ENCODE results near the gene DDB1.

The DDB1 gene

GRCh38 chr11:61364012-61364675 lies 31.2 kb upstream of the DDB1 start:
- DNase-seq (ENCODE audit: insufficient read length), result no peak
- no peak for FAIRE-seq
- TF ChIP-seq TAF1 (IDR thresholded peaks at IDR 0.05; ENCODE audit: borderline replicate concordance, low read depth, low read length), result no peak
- TF ChIP-seq POLR2A (IDR thresholded peaks at IDR 0.05; ENCODE audit: low read depth, low read length), result no peak
- TF ChIP-seq POLR2AphosphoS5 (IDR thresholded peaks at IDR 0.05; ENCODE audit: low read depth, low read length), result no peak

- no peak for TF ChIP-seq POLR2AphosphoS5 (IDR thresholded peaks at IDR 0.05; ENCODE audit: low read depth, low read length)
- no peak for TF ChIP-seq POLR2A (IDR thresholded peaks at IDR 0.05; ENCODE audit: low read depth, low read length)
- no peak for TF ChIP-seq TAF1 (IDR thresholded peaks at IDR 0.05; ENCODE audit: borderline replicate concordance, low read depth, low read length)
- FAIRE-seq, result no peak
- DNase-seq (ENCODE audit: insufficient read length), result no peak
Observed at GRCh38 chr11:61362542-61362875, 29.6 kb upstream of the DDB1 start.

- TF ChIP-seq POLR2AphosphoS5 (IDR thresholded peaks at IDR 0.05; ENCODE audit: low read depth, low read length) (peak; percentile 93), POLR2A (IDR thresholded peaks at IDR 0.05; ENCODE audit: low read depth, low read length) (peak; percentile 94), TAF1 (IDR thresholded peaks at IDR 0.05; ENCODE audit: borderline replicate concordance, low read depth, low read length) (peak; percentile 77)
- DNase-seq (ENCODE audit: insufficient read length) (peak; percentile 87), FAIRE-seq (peak; percentile 90)
Observed at GRCh38 chr11:61361741-61362541, 29.0 kb upstream of the DDB1 start, which contains the start of the genes CYB561A3 and TMEM138. CYB561A3 (minus strand) TSS chr11:61361882; CDS start chr11:61356713, 5,169 bp downstream. TMEM138 (plus strand) TSS chr11:61362374; CDS start chr11:61364391, 2,017 bp downstream.

GRCh38 chr11:61361237-61361740 lies 28.4 kb upstream of the DDB1 start:
- TF ChIP-seq TAF1 (IDR thresholded peaks at IDR 0.05; ENCODE audit: borderline replicate concordance, low read depth, low read length) (no peak), POLR2AphosphoS5 (IDR thresholded peaks at IDR 0.05; ENCODE audit: low read depth, low read length) (no peak), POLR2A (IDR thresholded peaks at IDR 0.05; ENCODE audit: low read depth, low read length) (no peak)
- FAIRE-seq, result no peak
- DNase-seq (ENCODE audit: insufficient read length), result no peak

GRCh38 chr11:61359516-61359915 lies 26.6 kb upstream of the DDB1 start:
- FAIRE-seq, result no peak
- TF ChIP-seq TAF1 (IDR thresholded peaks at IDR 0.05; ENCODE audit: borderline replicate concordance, low read depth, low read length) (no peak), POLR2A (IDR thresholded peaks at IDR 0.05; ENCODE audit: low read depth, low read length) (no peak), POLR2AphosphoS5 (IDR thresholded peaks at IDR 0.05; ENCODE audit: low read depth, low read length) (no peak)
- no peak for DNase-seq (ENCODE audit: insufficient read length)

- TF ChIP-seq POLR2AphosphoS5 (IDR thresholded peaks at IDR 0.05; ENCODE audit: low read depth, low read length) (no peak), POLR2A (IDR thresholded peaks at IDR 0.05; ENCODE audit: low read depth, low read length) (no peak), TAF1 (IDR thresholded peaks at IDR 0.05; ENCODE audit: borderline replicate concordance, low read depth, low read length) (no peak)
- FAIRE-seq (no peak), DNase-seq (ENCODE audit: insufficient read length) (no peak)
Observed at GRCh38 chr11:61358566-61358965, 25.7 kb upstream of the DDB1 start.

GRCh38 chr11:61357894-61358239 lies 25.0 kb upstream of the DDB1 start:
- DNase-seq (ENCODE audit: insufficient read length) (no peak), FAIRE-seq (peak; percentile 74)
- no peak for TF ChIP-seq POLR2A (IDR thresholded peaks at IDR 0.05; ENCODE audit: low read depth, low read length)
- no peak for TF ChIP-seq POLR2AphosphoS5 (IDR thresholded peaks at IDR 0.05; ENCODE audit: low read depth, low read length)
- TF ChIP-seq TAF1 (IDR thresholded peaks at IDR 0.05; ENCODE audit: borderline replicate concordance, low read depth, low read length), result no peak

GRCh38 chr11:61357233-61357893 lies 24.5 kb upstream of the DDB1 start:
- TF ChIP-seq TAF1 (IDR thresholded peaks at IDR 0.05; ENCODE audit: borderline replicate concordance, low read depth, low read length) (no peak), POLR2A (IDR thresholded peaks at IDR 0.05; ENCODE audit: low read depth, low read length) (peak; percentile 17), POLR2AphosphoS5 (IDR thresholded peaks at IDR 0.05; ENCODE audit: low read depth, low read length) (no peak; the same call in 1 of the 2 replicates)

GRCh38 chr11:61356706-61357105 lies 23.8 kb upstream of the DDB1 start:
- no peak for TF ChIP-seq POLR2AphosphoS5 (IDR thresholded peaks at IDR 0.05; ENCODE audit: low read depth, low read length)
- TF ChIP-seq TAF1 (IDR thresholded peaks at IDR 0.05; ENCODE audit: borderline replicate concordance, low read depth, low read length), result no peak
- TF ChIP-seq POLR2A (IDR thresholded peaks at IDR 0.05; ENCODE audit: low read depth, low read length), result no peak
- FAIRE-seq (peak; percentile 14), DNase-seq (ENCODE audit: insufficient read length) (no peak)

More at GRCh38 chr11:61357233-61357893, 24.5 kb upstream of the DDB1 start:
- DNase-seq (ENCODE audit: insufficient read length) (no peak), FAIRE-seq (peak; percentile 94)

GRCh38 chr11:61354208-61354607 lies 21.3 kb upstream of the DDB1 start:
- no peak for DNase-seq (ENCODE audit: insufficient read length)
- TF ChIP-seq TAF1 (IDR thresholded peaks at IDR 0.05; ENCODE audit: borderline replicate concordance, low read depth, low read length), result no peak
- TF ChIP-seq POLR2AphosphoS5 (IDR thresholded peaks at IDR 0.05; ENCODE audit: low read depth, low read length), result no peak
- TF ChIP-seq POLR2A (IDR thresholded peaks at IDR 0.05; ENCODE audit: low read depth, low read length), result no peak
- no peak for FAIRE-seq

All from GM12892 (cell line).